ENCODE measurements around the gene PHF1.

Gene PHF1

GRCh38 chr6:33434961-33435360 is 24.1 kb downstream of the PHF1 start:
- no peak for DNase-seq (ENCODE audit: low read depth in 1 of 2, low spot score in 1 of 2)
- H3K27me3 ChIP-seq (ENCODE audit: insufficient read depth, poor library complexity, severe bottlenecking) = no peaks in the 10 kb centered on the region
- no peak overlapping the region for H3K27ac ChIP-seq (replicated peaks)
- no peak for TF ChIP-seq CTCF (IDR thresholded peaks at IDR 0.05; ENCODE audit: insufficient read depth, low read length)
- TF ChIP-seq GABPA (IDR thresholded peaks at IDR 0.05; ENCODE audit: low read depth) = no peak
- no peak for TF ChIP-seq SPI1 (IDR thresholded peaks at IDR 0.05; ENCODE audit: borderline replicate concordance, low read depth)
- no peak for TF ChIP-seq POLR2AphosphoS5 (IDR thresholded peaks at IDR 0.05; ENCODE audit: low read depth)
- TF ChIP-seq, protein P1, sequence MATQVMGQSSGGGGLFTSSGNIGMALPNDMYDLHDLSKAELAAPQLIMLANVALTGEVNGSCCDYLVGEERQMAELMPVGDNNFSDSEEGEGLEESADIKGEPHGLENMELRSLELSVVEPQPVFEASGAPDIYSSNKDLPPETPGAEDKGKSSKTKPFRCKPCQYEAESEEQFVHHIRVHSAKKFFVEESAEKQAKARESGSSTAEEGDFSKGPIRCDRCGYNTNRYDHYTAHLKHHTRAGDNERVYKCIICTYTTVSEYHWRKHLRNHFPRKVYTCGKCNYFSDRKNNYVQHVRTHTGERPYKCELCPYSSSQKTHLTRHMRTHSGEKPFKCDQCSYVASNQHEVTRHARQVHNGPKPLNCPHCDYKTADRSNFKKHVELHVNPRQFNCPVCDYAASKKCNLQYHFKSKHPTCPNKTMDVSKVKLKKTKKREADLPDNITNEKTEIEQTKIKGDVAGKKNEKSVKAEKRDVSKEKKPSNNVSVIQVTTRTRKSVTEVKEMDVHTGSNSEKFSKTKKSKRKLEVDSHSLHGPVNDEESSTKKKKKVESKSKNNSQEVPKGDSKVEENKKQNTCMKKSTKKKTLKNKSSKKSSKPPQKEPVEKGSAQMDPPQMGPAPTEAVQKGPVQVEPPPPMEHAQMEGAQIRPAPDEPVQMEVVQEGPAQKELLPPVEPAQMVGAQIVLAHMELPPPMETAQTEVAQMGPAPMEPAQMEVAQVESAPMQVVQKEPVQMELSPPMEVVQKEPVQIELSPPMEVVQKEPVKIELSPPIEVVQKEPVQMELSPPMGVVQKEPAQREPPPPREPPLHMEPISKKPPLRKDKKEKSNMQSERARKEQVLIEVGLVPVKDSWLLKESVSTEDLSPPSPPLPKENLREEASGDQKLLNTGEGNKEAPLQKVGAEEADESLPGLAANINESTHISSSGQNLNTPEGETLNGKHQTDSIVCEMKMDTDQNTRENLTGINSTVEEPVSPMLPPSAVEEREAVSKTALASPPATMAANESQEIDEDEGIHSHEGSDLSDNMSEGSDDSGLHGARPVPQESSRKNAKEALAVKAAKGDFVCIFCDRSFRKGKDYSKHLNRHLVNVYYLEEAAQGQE (IDR thresholded peaks at IDR 0.05; ENCODE audit: insufficient replicate concordance, low read depth) = no peak
- H3K4me3 ChIP-seq (replicated peaks; ENCODE audit: insufficient read depth, low read length) = no peak overlapping the region

- TF ChIP-seq GABPA (IDR thresholded peaks at IDR 0.05; ENCODE audit: low read depth) (no peak), CTCF (IDR thresholded peaks at IDR 0.05; ENCODE audit: insufficient read depth, low read length) (no peak), SPI1 (IDR thresholded peaks at IDR 0.05; ENCODE audit: borderline replicate concordance, low read depth) (no peak), POLR2AphosphoS5 (IDR thresholded peaks at IDR 0.05; ENCODE audit: low read depth) (no peak)
- TF ChIP-seq, protein P1 (IDR thresholded peaks at IDR 0.05; ENCODE audit: insufficient replicate concordance, low read depth) = no peak
- Histone ChIP-seq H3K27me3 (ENCODE audit: insufficient read depth, poor library complexity, severe bottlenecking) (no peaks in the 10 kb centered on the region), H3K4me3 (replicated peaks; ENCODE audit: insufficient read depth, low read length) (no peak overlapping the region), H3K27ac (replicated peaks) (no peak overlapping the region)
- no peak for DNase-seq (ENCODE audit: low read depth in 1 of 2, low spot score in 1 of 2)
Measured at GRCh38 chr6:33437666-33438065, 26.9 kb downstream of the PHF1 start.

DNA sequence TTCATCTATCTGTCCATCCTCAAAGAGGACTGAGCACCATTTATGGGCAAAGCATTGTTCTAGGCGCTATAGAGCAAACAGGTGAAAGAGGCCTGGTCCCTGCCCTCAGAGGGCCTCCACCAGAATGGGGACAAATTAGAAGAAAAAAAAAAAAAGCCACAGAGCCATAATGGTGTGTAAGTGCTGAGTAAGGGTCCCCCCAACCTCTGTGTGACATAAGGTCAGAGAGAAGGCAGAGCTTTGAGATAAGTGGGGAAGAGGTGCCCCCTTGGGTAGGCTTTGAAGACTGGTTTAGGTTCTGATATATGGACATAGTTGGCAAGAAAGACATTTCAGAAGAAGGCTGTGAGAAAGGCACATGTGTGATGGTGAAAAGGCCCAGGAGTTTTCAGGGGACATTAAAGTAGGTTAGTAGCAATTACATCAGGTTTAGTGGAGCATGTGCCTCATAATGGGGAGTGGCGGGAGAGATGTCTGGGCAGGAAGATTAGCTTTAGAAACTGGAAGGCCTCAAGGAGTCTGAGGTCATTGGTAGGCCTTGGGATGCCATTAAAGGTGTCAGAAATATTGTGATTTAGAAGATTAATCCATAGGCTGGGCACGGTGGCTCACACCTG is 28.3 kb downstream of the PHF1 start:
- H3K27ac ChIP-seq (replicated peaks) = no peak overlapping the region
- no peaks in the 10 kb centered on the region for H3K27me3 ChIP-seq (ENCODE audit: insufficient read depth, poor library complexity, severe bottlenecking)
- DNase-seq (ENCODE audit: low read depth in 1 of 2, low spot score in 1 of 2) = no peak
- TF ChIP-seq SPI1 (IDR thresholded peaks at IDR 0.05; ENCODE audit: borderline replicate concordance, low read depth) = no peak
- TF ChIP-seq GABPA (IDR thresholded peaks at IDR 0.05; ENCODE audit: low read depth) = no peak
- TF ChIP-seq POLR2AphosphoS5 (IDR thresholded peaks at IDR 0.05; ENCODE audit: low read depth) = no peak
- TF ChIP-seq CTCF (IDR thresholded peaks at IDR 0.05; ENCODE audit: insufficient read depth, low read length) = no peak
- TF ChIP-seq, protein P1 (IDR thresholded peaks at IDR 0.05; ENCODE audit: insufficient replicate concordance, low read depth) = no peak
- H3K4me3 ChIP-seq (replicated peaks; ENCODE audit: insufficient read depth, low read length) = no peak overlapping the region
